PFSK-1 (cell line): Measurements from ENCODE around the gene DOHH.
A peak's percentile ranks its signal among the peaks of the same experiment; 100 is the strongest.

ENCODE experiments used
- FOXP2 ChIP-seq: optimal IDR thresholded peaks from 2 replicates; pipeline ENCODE3; 2011; ENCODE audit warnings: borderline replicate concordance, control low read depth, inconsistent platforms; ENCODE audit not compliant: insufficient read depth; ENCODE audit errors: extremely low read length, extremely low read depth
- SIN3A ChIP-seq: IDR thresholded peaks from 2 replicates; pipeline ENCODE4 v1.6.1; 2012; ENCODE audit warnings: mild to moderate bottlenecking, low read length, moderate library complexity, borderline replicate concordance; ENCODE audit not compliant: insufficient read depth
- TAF1 ChIP-seq: IDR thresholded peaks from 2 replicates; pipeline ENCODE4 v1.6.1; 2012; ENCODE audit warnings: low read length, control low read depth, borderline replicate concordance; ENCODE audit not compliant: insufficient read depth
- TF ChIP-seq, protein P1 (sequence below), 2 experiments: IDR thresholded peaks; 2 replicates each; pipeline versions ENCODE4 v1.6.1 to v1.8.0; 2011 to 2012; ENCODE audit warnings: low read depth in 2 of 2, low read length in 2 of 2, control low read depth in 1 of 2, inconsistent platforms in 1 of 2, mild to moderate bottlenecking in 1 of 2, moderate library complexity in 1 of 2; ENCODE audit not compliant: insufficient read depth in 1 of 2

DOHH gene

DNA sequence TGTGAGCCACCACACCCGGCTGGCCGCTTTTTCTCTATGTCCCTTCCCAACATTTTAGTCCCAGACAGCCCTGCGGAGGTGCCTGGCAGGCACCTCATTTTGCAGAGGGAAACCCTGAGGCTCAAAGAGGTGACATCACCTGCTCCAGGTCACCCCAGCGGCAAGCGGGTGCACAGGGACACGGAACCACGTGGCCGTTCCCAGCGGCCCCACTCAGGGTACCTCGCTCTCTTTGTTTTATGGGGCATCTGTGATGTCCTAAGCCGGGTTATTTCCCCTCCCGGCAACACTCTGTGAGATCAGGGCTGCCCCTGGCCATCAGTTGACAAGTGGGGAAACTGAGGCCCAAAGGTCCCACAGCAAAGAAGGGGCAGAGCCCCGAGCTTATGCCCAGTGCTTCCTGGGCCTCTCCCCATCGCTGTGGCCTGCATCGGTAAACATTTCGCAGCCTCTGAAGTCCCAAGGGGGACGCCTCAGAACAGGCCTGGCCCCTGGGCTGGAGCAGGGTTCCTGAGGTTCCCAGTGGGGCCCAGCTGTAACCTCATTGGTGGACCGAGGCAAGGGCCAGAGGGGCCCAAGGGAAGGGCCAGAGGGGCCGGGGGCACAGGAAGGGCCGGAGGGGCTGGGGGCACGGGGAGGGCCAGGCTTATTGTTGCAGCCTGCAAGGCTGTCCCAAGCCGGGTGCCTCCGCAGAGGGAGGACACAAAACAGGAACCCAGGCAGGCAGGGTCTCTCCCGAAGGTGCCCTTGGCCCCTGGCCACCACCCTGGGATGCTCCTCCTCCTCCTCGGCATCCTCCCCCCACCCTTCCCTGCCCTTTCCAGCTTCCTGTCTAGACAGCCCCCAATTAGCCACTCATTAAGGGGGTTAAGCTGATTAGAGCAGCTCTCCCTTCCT lies 59.1 kb downstream of the DOHH start:
- TF ChIP-seq TAF1 = no peak
- TF ChIP-seq, protein P1, sequence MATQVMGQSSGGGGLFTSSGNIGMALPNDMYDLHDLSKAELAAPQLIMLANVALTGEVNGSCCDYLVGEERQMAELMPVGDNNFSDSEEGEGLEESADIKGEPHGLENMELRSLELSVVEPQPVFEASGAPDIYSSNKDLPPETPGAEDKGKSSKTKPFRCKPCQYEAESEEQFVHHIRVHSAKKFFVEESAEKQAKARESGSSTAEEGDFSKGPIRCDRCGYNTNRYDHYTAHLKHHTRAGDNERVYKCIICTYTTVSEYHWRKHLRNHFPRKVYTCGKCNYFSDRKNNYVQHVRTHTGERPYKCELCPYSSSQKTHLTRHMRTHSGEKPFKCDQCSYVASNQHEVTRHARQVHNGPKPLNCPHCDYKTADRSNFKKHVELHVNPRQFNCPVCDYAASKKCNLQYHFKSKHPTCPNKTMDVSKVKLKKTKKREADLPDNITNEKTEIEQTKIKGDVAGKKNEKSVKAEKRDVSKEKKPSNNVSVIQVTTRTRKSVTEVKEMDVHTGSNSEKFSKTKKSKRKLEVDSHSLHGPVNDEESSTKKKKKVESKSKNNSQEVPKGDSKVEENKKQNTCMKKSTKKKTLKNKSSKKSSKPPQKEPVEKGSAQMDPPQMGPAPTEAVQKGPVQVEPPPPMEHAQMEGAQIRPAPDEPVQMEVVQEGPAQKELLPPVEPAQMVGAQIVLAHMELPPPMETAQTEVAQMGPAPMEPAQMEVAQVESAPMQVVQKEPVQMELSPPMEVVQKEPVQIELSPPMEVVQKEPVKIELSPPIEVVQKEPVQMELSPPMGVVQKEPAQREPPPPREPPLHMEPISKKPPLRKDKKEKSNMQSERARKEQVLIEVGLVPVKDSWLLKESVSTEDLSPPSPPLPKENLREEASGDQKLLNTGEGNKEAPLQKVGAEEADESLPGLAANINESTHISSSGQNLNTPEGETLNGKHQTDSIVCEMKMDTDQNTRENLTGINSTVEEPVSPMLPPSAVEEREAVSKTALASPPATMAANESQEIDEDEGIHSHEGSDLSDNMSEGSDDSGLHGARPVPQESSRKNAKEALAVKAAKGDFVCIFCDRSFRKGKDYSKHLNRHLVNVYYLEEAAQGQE (IDR thresholded peaks at IDR 0.05; ENCODE audit: insufficient read depth in 1 of 2, low read depth in 2 of 2, low read length in 2 of 2) = no peak
- no peak for TF ChIP-seq SIN3A
- TF ChIP-seq FOXP2 = peak; percentile 24
